WI38 (cell line): Measurements from ENCODE around the gene MRPS15.
"Not testable (repeated sequence)": the region's sequence is repeated elsewhere in the genome, so short reads cannot be mapped to it uniquely, and the experiment has no call there.

Source experiments
- H3K4me3 ChIP-seq: 2 replicates; pipeline ENCODE4 v1.5.1; 2011; ENCODE audit warnings: low read depth, mild to moderate bottlenecking, control low read depth, low read length
- TF ChIP-seq, protein P1 (sequence below): IDR thresholded peaks from 2 replicates; pipeline ENCODE4 v1.5.1; 2012; ENCODE audit warnings: low read depth, mild to moderate bottlenecking, control low read depth, low read length

Gene MRPS15

GRCh38 chr1:36487906-36488305 is 23.7 kb upstream of the MRPS15 start:
- H3K4me3 ChIP-seq = no peak overlapping the region
- TF ChIP-seq, protein P1, sequence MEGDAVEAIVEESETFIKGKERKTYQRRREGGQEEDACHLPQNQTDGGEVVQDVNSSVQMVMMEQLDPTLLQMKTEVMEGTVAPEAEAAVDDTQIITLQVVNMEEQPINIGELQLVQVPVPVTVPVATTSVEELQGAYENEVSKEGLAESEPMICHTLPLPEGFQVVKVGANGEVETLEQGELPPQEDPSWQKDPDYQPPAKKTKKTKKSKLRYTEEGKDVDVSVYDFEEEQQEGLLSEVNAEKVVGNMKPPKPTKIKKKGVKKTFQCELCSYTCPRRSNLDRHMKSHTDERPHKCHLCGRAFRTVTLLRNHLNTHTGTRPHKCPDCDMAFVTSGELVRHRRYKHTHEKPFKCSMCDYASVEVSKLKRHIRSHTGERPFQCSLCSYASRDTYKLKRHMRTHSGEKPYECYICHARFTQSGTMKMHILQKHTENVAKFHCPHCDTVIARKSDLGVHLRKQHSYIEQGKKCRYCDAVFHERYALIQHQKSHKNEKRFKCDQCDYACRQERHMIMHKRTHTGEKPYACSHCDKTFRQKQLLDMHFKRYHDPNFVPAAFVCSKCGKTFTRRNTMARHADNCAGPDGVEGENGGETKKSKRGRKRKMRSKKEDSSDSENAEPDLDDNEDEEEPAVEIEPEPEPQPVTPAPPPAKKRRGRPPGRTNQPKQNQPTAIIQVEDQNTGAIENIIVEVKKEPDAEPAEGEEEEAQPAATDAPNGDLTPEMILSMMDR = no peak

DNA sequence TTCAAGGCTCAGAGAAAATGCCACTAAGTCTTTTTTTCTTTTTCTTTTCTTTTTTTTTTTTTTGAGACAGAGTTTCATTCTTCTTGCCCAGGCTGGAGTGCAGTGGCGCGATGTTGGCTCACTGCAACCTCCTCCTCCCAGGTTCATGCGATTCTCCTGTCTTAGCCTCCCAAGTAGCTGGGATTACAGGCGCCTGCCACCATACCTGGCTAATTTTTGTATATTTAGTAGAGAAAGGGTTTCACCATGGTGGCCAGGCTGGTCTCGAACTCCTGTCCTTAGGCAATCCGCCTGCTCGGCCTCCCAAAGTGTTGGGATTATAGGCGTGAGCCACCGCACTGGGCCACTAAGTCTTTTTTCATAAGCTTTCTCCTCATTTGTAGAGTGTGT is 23.1 kb upstream of the MRPS15 start:
- H3K4me3 ChIP-seq = not testable (repeated sequence)

DNA sequence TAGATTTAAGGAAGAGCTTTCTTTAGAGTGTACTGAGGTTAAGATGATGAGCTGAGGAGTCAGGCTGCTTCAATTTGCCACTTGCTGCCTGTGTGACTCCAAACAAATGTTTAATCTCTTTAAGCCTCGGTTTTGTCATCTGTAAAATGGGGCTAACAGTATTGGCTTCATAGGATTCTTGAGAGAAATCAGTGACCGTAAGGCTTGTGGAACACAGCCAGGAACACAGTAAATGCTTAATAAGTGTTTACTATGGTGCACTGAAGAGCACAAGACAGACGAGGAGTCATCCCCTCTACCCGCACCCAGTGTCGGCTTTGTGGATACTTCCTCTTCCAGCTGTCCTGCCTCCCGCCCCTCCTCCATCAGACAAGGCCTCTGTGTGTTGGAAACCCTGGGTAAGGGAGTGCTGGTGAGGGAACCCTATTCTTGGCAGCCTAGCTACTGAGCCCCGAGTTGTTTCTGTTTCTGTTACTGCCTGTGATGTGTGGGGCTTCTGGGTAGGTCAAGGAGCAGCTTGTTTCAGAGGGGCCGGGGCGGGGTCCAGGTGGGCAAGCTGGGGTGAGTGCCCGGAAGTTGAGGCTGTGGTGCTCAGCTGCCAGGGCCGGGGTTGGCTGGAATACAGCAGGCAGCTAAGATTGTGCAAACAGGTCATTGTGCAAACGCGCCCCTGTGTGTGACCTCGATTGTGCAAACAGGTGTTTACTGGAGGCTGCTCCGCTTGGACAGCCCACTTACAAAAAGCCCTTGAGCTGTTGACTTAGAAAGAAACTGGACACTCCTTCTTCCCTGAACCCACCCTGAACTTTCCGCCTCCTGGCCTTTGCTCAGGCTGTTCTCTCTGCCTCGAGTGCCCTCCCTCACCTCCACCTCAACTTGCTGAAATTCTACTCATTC is 22.5 kb upstream of the MRPS15 start:
- no peak overlapping the region for H3K4me3 ChIP-seq
- TF ChIP-seq, protein P1 = no peak

DNA sequence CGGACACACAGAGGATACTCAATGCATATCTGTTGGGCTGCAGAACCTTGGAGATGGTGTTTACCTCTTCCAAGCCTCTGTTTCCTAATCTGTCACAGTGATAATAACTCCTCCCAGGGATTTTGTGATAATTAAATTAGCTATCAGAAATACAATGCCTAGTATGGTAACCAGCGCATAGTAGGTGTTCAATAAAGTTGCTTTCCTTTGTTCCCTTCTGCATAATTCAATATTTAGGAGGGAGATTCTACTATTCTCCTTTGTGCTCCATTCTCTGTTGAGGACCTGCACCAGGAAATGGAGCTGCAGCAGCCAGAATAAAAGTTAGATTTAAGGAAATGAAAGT is 21.9 kb upstream of the MRPS15 start:
- no peak overlapping the region for H3K4me3 ChIP-seq
- TF ChIP-seq, protein P1 = no peak

- TF ChIP-seq, protein P1 = no peak
- H3K4me3 ChIP-seq = no peak overlapping the region
Observed at GRCh38 chr1:36484099-36484498, 19.9 kb upstream of the MRPS15 start.

DNA sequence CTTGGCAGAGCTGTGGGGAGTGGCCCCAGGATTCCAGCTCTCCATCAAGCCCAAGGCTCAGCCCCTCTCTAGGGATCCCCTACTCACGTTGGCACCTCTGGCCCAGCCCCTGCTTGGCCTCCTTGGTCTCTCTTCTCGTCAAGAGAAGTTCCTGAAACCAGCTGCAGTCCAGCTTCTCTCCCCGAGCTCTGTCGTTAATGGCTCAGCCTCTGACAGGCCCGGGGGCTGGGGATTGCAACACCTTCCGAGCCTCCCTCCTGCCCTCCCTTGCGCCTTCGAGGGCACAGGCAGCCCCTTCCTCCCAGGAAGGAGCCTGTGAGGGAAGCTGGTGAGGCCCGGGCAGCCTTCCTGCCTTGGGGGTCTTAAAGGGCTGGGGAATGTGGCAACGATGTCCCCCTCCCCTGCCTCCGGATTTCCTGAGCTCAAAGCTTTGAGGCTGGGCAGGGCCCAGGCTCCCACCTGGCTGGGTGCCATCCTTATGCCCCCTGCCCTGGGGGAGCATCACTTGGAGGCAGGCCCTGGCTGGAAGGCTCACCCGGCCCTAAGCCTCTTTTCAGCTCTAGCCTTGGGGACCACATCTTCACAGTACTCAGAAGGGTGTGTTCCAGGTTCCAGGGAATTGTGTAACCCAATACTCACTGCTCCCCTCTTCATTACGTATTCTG is 18.7 kb upstream of the MRPS15 start, which contains the start of gene CSF3R:
TSS of gene CSF3R (minus strand) at position 190 of the 665 bp plus-strand sequence. CDS start 3,417 bp downstream, outside the sequence.
- H3K4me3 ChIP-seq = no peak within 1 kb of the TSS
- TF ChIP-seq, protein P1 = no peak

DNA sequence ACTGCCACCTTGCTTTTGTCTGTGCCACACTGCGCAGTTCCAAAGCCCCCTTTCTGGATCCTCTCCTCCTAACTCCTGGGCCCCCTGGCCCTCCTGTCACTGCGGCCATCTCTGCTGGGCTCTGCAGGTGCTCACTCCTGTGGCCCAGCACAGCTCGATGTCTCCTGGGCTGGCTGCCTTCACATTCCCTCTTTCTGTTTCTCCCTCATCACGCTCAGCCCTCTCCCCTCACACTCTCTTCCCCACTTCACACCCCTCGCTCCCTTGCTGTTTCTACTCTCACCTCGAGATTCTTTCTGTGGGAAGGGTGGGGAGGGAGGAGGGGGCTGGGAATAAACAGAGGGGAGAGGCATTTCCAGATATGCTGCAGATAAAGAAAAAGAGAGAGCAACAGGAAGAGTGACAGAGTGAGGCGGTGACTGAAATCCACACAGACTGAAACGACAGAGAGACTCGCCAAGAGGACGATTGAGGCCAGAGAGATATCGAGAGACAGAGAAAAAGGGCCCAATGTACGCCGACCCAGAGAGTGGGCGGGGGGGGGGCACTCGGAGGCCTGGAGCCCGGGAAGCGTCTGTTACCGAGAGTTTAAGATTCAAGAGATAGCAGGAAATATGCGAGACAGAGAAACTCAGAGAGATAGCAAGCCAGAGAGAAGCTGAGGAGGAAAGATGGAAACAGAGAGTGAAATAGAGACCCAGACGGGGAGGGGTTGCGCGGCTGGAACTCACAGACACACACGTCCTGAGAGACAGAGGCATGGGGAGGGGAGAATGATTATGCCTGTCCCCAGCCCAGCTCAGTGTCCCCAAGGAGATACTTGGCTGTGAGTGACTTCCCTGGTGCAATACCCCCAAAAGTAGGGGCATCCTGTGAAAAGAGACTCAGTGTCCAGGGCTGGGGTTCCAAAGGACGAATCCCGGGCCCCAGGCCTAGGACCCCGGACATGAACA is 17.9 kb upstream of the MRPS15 start:
- TF ChIP-seq, protein P1 = no peak
- H3K4me3 ChIP-seq = no peak overlapping the region
